Measurements from ENCODE around the gene ACP4. TPM values are rescaled to one million over a fixed set of nuclear protein-coding genes. Genes with fewer than 3 reads are reported as not detected.
"Not testable (repeated sequence)": the region's sequence is repeated elsewhere in the genome, so short reads cannot be mapped to it uniquely, and the experiment has no call there.

ACP4 gene
- total RNA-seq, 2 donors from 2014 or later: not detected

DNA sequence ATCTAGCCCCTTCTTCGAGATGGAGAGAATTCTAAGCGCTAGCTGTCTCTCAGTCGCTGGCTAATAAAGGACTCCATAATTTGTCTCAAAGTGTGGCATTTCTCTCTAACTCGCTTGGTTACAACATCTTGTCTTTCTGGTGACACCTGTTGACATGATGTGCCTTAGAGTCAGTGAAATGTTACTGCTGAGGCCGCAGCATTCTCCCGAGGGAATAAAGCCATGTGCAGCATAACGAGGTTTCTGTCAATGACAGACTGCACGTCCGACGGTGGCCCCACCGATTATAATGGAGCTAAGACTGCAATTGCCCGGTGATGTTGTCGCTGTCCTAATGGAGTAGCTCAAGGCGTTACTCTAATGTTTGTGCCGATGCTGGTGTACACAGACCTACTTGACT is 40.2 kb upstream of the ACP4 start:
- H3K4me3 ChIP-seq: no peak overlapping the region
- no peaks in the 10 kb centered on the region for H3K4me1 ChIP-seq
- peaks cover 0 to 4% of the 10 kb centered on the region in 2 donors for H3K27me3 ChIP-seq
- ATAC-seq: no peak
- WGBS, 2 donors: 29 to 45% methylated on average over 4 to 15 of the region's 15 CpGs
- TF ChIP-seq, protein P1, sequence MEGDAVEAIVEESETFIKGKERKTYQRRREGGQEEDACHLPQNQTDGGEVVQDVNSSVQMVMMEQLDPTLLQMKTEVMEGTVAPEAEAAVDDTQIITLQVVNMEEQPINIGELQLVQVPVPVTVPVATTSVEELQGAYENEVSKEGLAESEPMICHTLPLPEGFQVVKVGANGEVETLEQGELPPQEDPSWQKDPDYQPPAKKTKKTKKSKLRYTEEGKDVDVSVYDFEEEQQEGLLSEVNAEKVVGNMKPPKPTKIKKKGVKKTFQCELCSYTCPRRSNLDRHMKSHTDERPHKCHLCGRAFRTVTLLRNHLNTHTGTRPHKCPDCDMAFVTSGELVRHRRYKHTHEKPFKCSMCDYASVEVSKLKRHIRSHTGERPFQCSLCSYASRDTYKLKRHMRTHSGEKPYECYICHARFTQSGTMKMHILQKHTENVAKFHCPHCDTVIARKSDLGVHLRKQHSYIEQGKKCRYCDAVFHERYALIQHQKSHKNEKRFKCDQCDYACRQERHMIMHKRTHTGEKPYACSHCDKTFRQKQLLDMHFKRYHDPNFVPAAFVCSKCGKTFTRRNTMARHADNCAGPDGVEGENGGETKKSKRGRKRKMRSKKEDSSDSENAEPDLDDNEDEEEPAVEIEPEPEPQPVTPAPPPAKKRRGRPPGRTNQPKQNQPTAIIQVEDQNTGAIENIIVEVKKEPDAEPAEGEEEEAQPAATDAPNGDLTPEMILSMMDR (IDR thresholded peaks at IDR 0.05): no peak
- no peak for TF ChIP-seq POLR2A (IDR thresholded peaks at IDR 0.05)
- DNase-seq: no peak
- H3K36me3 ChIP-seq (replicated peaks in 1 of 2; ENCODE audit: insufficient read depth in 1 of 2, low read depth in 2 of 2): no peaks in the 10 kb centered on the region
- no peaks in the 10 kb centered on the region for H3K9me3 ChIP-seq
- no peak overlapping the region for H3K27ac ChIP-seq
- intact Hi-C loops (cut with DNase I): no loop called here

DNA sequence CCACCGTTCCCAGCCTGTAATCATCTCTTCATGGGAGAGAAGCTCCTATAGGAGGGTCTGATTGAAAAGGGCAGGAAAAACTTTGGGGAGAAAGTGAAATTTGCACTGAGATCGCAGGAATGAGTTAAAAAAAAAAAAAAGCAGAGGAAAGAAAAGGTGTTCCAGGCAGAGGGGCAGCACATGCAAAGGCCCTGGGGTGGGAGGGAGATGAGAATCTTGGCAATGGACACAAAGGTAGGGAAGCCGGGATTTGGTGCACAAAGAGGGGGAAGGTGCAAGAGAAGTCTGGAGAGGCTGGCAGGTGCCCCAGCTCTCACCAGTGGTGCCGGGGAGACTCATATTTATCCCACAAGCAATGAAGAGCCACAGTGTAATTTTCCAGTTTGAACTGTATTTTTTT is 36.3 kb upstream of the ACP4 start:
- Histone ChIP-seq H3K27ac (no peak overlapping the region), H3K27me3 (peaks cover 0 to 4% of the 10 kb centered on the region in 2 donors), H3K9me3 (no peaks in the 10 kb centered on the region), H3K4me1 (no peaks in the 10 kb centered on the region), H3K36me3 (replicated peaks in 1 of 2; ENCODE audit: insufficient read depth in 1 of 2, low read depth in 2 of 2) (no peaks in the 10 kb centered on the region), H3K4me3 (no peak overlapping the region)
- WGBS, 2 donors: 70 to 79% methylated on average over 4 of the region's 4 CpGs
- ATAC-seq (no peak), DNase-seq (no peak)
- intact Hi-C loops (cut with DNase I): no loop called here
- TF ChIP-seq, protein P1 (IDR thresholded peaks at IDR 0.05): no peak
- TF ChIP-seq POLR2A (IDR thresholded peaks at IDR 0.05): no peak

DNA sequence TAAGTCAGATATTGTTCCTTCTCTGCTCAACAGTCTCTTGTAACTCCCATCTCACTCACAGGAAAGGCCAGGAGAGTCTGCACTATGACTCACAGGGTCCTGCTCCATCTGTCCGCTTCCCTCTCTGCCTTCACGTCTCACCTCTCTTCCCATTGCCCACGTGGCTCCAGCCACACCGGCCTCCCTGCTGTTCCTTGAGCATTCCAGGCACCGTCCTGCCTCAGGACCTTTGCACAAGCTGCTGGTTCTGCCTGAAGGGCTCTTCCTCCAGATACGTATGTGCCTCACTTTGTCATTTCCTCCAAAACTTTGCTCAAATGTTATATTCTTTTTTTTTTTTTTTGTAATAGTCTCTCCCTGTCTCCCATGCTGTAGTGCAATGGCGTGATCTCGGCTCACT is 34.0 kb upstream of the ACP4 start:
- DNase-seq; H3K27me3 ChIP-seq; H3K36me3 ChIP-seq (replicated peaks in 1 of 2; ENCODE audit: insufficient read depth in 1 of 2, low read depth in 2 of 2); intact Hi-C loops (cut with DNase I); H3K4me1 ChIP-seq; H3K9me3 ChIP-seq; H3K4me3 ChIP-seq; H3K27ac ChIP-seq; ATAC-seq: not testable (repeated sequence)
- 59 to 61% methylated on average over 8 of the region's 8 CpGs for WGBS, 2 donors

DNA sequence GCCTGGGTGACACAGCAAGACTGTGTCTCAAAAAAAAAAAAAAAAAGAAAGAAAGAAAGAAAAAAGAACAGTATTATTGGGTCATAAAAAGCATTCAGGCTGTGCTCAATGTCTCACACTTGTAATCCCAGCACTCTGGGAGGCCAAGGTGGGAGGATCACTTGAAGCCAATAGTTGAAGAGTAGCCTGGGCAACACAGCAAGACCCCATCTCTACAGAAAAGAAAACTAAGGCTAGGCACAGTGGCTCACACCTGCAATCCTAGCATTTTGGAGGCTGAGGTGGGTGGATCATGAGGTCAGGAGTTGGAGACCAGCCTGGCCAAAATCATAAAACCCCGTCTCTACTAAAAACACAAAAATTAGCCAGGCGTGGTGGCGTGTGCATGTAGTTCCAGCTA is 32.6 kb upstream of the ACP4 start:
- H3K9me3 ChIP-seq; DNase-seq; H3K4me3 ChIP-seq; H3K27me3 ChIP-seq; H3K4me1 ChIP-seq; H3K36me3 ChIP-seq (replicated peaks in 1 of 2; ENCODE audit: insufficient read depth in 1 of 2, low read depth in 2 of 2); H3K27ac ChIP-seq; intact Hi-C loops (cut with DNase I); ATAC-seq: not testable (repeated sequence)
- 84 to 96% methylated on average over 3 of the region's 3 CpGs for WGBS, 2 donors

DNA sequence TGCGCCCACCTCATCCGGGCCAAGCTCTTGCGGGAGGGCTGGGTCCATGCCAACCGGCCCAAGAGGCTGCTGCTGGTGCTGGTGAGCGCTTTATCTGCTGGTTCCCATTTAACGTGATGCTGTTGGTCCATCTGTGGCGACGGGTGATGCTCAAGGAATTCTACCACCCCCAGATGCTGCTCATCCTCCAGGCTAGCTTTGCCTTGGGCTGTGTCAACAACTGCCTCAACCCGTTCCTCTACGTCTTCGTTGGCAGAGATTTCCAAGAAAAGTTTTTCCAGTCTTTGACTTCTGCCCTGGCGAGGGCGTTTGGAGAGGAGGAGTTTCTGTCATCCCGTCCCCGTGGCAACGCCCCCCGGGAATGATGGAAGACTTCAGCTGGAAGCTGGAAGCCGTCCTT is 31.1 kb upstream of the ACP4 start:
- H3K36me3 ChIP-seq (replicated peaks in 1 of 2; ENCODE audit: insufficient read depth in 1 of 2, low read depth in 2 of 2); ATAC-seq; H3K27ac ChIP-seq; H3K4me3 ChIP-seq; H3K27me3 ChIP-seq; DNase-seq; H3K9me3 ChIP-seq; intact Hi-C loops (cut with DNase I); H3K4me1 ChIP-seq: not testable (repeated sequence)
- WGBS, 2 donors: 66 to 70% methylated on average over 7 to 18 of the region's 18 CpGs

DNA sequence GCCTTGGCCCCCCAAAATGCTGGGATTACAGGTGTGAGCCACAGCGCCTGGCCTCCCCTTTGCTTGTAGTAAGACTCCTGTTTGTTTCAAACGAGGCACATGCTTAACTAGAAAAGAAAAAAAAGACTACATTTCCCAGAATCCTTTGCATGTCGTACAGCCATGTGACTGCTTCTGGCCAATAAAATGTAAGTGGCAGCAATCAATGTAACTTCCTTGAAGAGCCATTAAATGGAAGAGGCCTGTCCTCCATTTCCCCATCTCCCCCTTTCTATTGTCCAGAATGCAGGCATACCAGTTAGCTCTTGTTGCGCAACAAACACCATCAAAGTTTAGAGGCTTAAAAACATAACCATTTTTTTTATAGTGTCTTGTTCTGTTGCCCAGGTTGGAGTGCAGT is 30.3 kb upstream of the ACP4 start:
- Histone ChIP-seq H3K36me3 (replicated peaks in 1 of 2; ENCODE audit: insufficient read depth in 1 of 2, low read depth in 2 of 2) (no peaks in the 10 kb centered on the region), H3K9me3 (no peaks in the 10 kb centered on the region), H3K27ac (no peak overlapping the region), H3K4me3 (no peak overlapping the region), H3K27me3 (no peaks in the 10 kb centered on the region), H3K4me1 (no peaks in the 10 kb centered on the region)
- ATAC-seq: no peak
- intact Hi-C loops (cut with DNase I): no loop called here
- 60 to 66% methylated on average over 3 to 4 of the region's 4 CpGs for WGBS, 2 donors
- TF ChIP-seq, protein P1 (IDR thresholded peaks at IDR 0.05): no peak
- TF ChIP-seq POLR2A (IDR thresholded peaks at IDR 0.05): no peak
- DNase-seq: no peak

DNA sequence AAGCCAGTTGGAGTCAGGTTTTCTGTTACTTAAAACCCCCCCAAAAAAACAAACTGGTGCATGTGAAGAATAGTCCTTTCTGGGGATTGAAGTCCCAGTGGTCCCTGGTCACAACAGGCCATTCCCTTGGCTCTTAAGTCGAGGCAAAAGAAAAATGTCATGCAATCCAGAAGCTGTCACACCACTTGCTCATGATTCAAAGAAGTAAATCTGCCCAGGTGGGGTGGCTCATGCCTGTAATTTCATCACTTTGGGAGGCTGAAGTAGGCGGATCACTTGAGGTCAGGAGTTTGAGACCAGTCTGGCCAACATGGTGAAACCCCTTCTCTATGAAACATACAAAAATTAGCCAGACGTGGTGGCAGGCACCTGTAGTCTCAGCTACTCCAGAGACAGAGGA is 28.7 kb upstream of the ACP4 start:
- DNase-seq; H3K36me3 ChIP-seq (replicated peaks in 1 of 2; ENCODE audit: insufficient read depth in 1 of 2, low read depth in 2 of 2); intact Hi-C loops (cut with DNase I); ATAC-seq; H3K27ac ChIP-seq; H3K27me3 ChIP-seq; H3K4me3 ChIP-seq; H3K4me1 ChIP-seq; H3K9me3 ChIP-seq: not testable (repeated sequence)
- WGBS, 2 donors: 32 to 45% methylated on average over 3 of the region's 3 CpGs

DNA sequence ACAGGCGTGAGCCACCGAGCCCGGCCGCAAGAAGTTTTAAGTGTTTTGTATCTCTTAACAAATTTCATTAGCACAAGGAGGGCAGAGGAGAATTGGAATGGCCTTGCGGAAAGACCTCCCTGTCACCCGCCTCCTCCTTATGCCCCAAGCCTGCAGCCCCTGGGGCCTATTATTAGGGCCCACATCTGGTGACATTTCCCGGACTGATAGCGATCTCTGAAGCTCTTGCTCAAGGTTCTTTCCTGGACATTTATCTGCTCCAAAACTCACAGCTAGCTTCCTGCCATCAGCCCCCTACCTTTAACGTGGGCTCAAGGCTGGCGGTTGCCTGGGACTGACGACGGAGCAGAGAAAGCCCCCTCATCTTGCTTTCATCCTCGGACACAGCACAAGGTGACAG is 26.7 kb upstream of the ACP4 start:
- 53 to 58% methylated on average over 8 to 12 of the region's 13 CpGs for WGBS, 2 donors
- ATAC-seq; H3K4me1 ChIP-seq; DNase-seq; H3K4me3 ChIP-seq; H3K9me3 ChIP-seq; H3K27ac ChIP-seq; H3K36me3 ChIP-seq (replicated peaks in 1 of 2; ENCODE audit: insufficient read depth in 1 of 2, low read depth in 2 of 2); H3K27me3 ChIP-seq; intact Hi-C loops (cut with DNase I): not testable (repeated sequence)
